Measurements from ENCODE around the gene PUS10.

DNA sequence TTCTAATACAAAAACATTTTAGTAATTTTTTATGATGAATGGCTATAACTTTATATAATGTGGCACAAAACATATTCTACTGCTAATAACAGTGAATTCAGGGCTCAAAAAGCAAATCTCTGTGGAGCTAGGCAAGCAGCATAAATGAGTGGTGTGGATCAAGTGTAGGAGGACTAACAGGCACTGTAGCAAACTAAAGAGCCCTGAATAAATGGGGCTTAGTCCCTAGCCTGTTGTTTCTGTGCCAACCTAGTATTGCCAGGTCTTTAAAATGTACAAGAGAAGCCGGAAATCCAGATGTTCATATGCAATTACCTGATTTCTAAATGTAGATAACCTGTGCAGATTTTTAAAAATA, 118.2 kb downstream of the PUS10 start:
- TF ChIP-seq, protein P1, sequence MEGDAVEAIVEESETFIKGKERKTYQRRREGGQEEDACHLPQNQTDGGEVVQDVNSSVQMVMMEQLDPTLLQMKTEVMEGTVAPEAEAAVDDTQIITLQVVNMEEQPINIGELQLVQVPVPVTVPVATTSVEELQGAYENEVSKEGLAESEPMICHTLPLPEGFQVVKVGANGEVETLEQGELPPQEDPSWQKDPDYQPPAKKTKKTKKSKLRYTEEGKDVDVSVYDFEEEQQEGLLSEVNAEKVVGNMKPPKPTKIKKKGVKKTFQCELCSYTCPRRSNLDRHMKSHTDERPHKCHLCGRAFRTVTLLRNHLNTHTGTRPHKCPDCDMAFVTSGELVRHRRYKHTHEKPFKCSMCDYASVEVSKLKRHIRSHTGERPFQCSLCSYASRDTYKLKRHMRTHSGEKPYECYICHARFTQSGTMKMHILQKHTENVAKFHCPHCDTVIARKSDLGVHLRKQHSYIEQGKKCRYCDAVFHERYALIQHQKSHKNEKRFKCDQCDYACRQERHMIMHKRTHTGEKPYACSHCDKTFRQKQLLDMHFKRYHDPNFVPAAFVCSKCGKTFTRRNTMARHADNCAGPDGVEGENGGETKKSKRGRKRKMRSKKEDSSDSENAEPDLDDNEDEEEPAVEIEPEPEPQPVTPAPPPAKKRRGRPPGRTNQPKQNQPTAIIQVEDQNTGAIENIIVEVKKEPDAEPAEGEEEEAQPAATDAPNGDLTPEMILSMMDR (IDR thresholded peaks at IDR 0.05), result no peak
- no peak for TF ChIP-seq POLR2A (IDR thresholded peaks at IDR 0.05)
